ENCODE measurements around the gene S100A1. TPM values are rescaled to one million over a fixed set of nuclear protein-coding genes. Genes with fewer than 3 reads are reported as not detected.

Gene S100A1
- 0.62 to 0.80 TPM (median 0.73 TPM) in 4 of 5 replicates, not detected in the other for total RNA-seq (2022; extraction: Qiagen RNA extraction; ENCODE audit: low read depth)

DNA sequence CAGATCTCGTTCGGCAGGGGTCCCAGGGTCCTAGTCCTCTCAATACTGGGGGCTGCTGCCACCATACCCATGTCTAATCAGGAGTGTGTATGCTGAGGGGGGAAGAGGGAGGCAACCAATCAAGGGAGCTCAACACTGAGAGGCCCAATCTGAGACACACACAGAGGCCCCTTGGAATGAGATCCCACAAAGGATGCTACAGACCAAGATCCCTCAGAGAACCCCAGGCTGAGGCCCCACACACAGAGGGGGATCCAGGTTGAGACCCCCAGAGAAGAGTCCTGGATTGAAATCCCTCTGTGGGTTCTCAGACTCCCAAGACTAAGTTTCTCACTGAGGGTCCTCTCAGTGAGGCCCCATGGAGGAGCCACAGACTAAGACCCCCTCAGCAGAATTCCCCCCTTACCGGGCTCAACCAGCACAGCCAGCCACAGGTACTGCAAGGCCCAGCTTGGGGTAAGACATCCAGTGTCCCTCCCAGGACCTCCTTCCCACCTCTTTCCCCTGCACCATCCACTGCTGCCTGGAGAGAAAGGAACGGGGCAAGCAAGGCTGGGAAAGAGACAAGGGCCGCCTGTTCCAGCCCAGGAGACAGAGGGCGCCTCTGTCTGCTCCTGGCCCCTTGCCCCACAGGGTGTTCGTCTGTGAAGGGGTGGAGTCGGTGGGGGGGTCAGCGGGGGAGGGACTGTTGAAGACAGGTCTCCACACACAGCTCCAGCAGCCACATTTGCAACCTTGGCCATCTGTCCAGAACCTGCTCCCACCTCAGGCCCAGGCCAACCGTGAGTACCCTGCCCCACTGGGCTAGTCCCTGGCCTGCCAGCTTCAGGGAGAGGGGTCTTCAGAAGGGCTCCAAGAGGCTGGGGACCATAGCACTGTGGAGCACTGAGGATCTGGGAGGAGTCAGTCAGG is at the start of gene S100A1:
Gene S100A1 (plus strand): TSS at position 720 of the 912 bp plus-strand sequence. CDS start 2,088 bp downstream, outside the sequence.

GRCh38 chr1:153612755-153613331 is 15.4 kb upstream of the S100A1 start, which contains the start of gene S100A16:
TSS of gene S100A16 (minus strand) at chr1:153613137. CDS start at chr1:153608151, 4,986 bp downstream.

GRCh38 chr1:153616144-153616916 is 11.9 kb upstream of the S100A1 start, which contains the start of gene S100A14:
TSS of gene S100A14 (minus strand) at chr1:153616325. CDS start at chr1:153615858, 467 bp downstream.

GRCh38 chr1:153626904-153627714 is 1.1 kb upstream of the S100A1 start, which contains the start of gene S100A13:
TSS of gene S100A13 (minus strand) at chr1:153627505. CDS start at chr1:153626472, 1,033 bp downstream.

GRCh38 chr1:153633754-153634665 is 5.8 kb downstream of the S100A1 start, which contains the start of gene CHTOP:
TSS of gene CHTOP (plus strand) at chr1:153634066. CDS start at chr1:153636589, 2,523 bp downstream.

GRCh38 chr1:153658400-153659174 is 30.4 kb downstream of the S100A1 start, which contains the start of gene SNAPIN:
TSS of gene SNAPIN (plus strand) at chr1:153658703. CDS start at chr1:153658744, 41 bp downstream.

DNA sequence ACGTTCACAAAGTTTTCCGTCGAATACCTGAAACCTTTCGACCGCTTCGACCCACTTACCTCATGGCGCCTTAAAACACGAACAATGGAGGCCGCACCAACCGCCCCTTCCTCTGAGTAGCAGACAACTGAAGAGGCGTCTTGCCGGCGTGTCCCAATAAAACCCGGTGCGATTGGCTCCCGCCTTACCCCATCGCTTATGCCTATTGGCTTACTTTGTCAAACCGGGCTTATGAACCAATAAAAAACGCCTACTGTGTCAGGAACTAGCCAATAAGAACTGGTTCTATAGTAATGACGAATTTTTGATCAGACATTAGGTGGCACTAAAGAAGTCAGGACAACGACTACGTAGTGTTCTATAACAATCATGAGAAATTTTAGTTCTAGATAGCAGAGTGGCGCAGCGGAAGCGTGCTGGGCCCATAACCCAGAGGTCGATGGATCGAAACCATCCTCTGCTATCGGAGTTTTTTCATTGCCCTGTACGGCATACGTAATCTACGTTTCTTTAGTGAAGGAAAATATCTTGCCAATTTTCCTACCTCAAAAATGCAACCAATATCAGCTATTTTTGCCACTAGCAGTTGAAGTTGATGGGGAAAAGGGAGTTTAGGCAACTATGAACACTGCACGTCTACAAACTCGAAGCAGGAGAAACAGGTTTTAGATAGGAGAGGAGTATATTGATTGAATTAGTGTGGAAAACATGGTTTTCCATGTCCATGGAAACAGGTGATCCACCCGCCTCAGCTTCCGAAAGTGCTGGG is 42.8 kb downstream of the S100A1 start, which contains the start of gene ILF2:
Gene ILF2 (minus strand): TSS at position 135 of the 769 bp plus-strand sequence. CDS start 71 bp downstream, at position 64.

GRCh38 chr1:153678519-153679336 is 50.5 kb downstream of the S100A1 start, which contains the start of gene NPR1:
TSS of gene NPR1 (plus strand) at chr1:153678688. CDS start at chr1:153679109, 421 bp downstream.

Other genes starting within 250 kb of the S100A1 start
- gene S100A8, start 237.4 kb upstream of the S100A1 start, total RNA-seq (2022; extraction: Qiagen RNA extraction; ENCODE audit: low read depth): not detected in 5 replicates
- not detected in 5 replicates for gene S100A7A, start 211.9 kb upstream of the S100A1 start, total RNA-seq (2022; extraction: Qiagen RNA extraction; ENCODE audit: low read depth)
- not detected in 5 replicates for gene S100A7, start 167.8 kb upstream of the S100A1 start, total RNA-seq (2022; extraction: Qiagen RNA extraction; ENCODE audit: low read depth)
- gene S100A6, start 92.4 kb upstream of the S100A1 start, total RNA-seq (2022; extraction: Qiagen RNA extraction; ENCODE audit: low read depth): 3,721 to 4,200 TPM (median 3,795 TPM) in 5 replicates
- 0.87 to 1.4 TPM (median 1.1 TPM) in 5 replicates for gene S100A5, start 87.5 kb upstream of the S100A1 start, total RNA-seq (2022; extraction: Qiagen RNA extraction; ENCODE audit: low read depth)
- 1,668 to 2,055 TPM (median 1,841 TPM) in 5 replicates for gene S100A4, start 82.6 kb upstream of the S100A1 start, total RNA-seq (2022; extraction: Qiagen RNA extraction; ENCODE audit: low read depth)
- gene S100A3, start 79.2 kb upstream of the S100A1 start, total RNA-seq (2022; extraction: Qiagen RNA extraction; ENCODE audit: low read depth): 104 to 121 TPM (median 120 TPM) in 5 replicates
- gene S100A2, start 62.6 kb upstream of the S100A1 start, total RNA-seq (2022; extraction: Qiagen RNA extraction; ENCODE audit: low read depth): 18.8 to 40.7 TPM (median 32.4 TPM) in 5 replicates
- gene S100A16, start 15.3 kb upstream of the S100A1 start, total RNA-seq (2022; extraction: Qiagen RNA extraction; ENCODE audit: low read depth): 527 to 623 TPM (median 604 TPM) in 5 replicates
- gene S100A14, start 12.1 kb upstream of the S100A1 start, total RNA-seq (2022; extraction: Qiagen RNA extraction; ENCODE audit: low read depth): 0.29 to 0.82 TPM (median 0.52 TPM) in 5 replicates
- 181 to 204 TPM (median 194 TPM) in 5 replicates for gene S100A13, start 929 bp upstream of the S100A1 start, total RNA-seq (2022; extraction: Qiagen RNA extraction; ENCODE audit: low read depth)
- gene CHTOP, start 5.6 kb downstream of the S100A1 start, total RNA-seq (2022; extraction: Qiagen RNA extraction; ENCODE audit: low read depth): 68.2 to 85.8 TPM (median 80.9 TPM) in 5 replicates
- gene SNAPIN, start 30.3 kb downstream of the S100A1 start, total RNA-seq (2022; extraction: Qiagen RNA extraction; ENCODE audit: low read depth): 55.9 to 63.8 TPM (median 59.8 TPM) in 5 replicates
- 259 to 286 TPM (median 267 TPM) in 5 replicates for gene ILF2, start 42.6 kb downstream of the S100A1 start, total RNA-seq (2022; extraction: Qiagen RNA extraction; ENCODE audit: low read depth)
- gene NPR1, start 50.3 kb downstream of the S100A1 start, total RNA-seq (2022; extraction: Qiagen RNA extraction; ENCODE audit: low read depth): 0.97 to 1.6 TPM (median 1.1 TPM) in 5 replicates
- gene INTS3, start 99.6 kb downstream of the S100A1 start, total RNA-seq (2022; extraction: Qiagen RNA extraction; ENCODE audit: low read depth): 16.1 to 20.1 TPM (median 18.6 TPM) in 5 replicates
- 0.91 to 2.4 TPM (median 1.6 TPM) in 5 replicates for gene SLC27A3, start 147.0 kb downstream of the S100A1 start, total RNA-seq (2022; extraction: Qiagen RNA extraction; ENCODE audit: low read depth)

Measured in A549 treated with GW870086 at 1 μM for 4 hours (cell line).